Measurements from ENCODE around the gene CIC.

DNA sequence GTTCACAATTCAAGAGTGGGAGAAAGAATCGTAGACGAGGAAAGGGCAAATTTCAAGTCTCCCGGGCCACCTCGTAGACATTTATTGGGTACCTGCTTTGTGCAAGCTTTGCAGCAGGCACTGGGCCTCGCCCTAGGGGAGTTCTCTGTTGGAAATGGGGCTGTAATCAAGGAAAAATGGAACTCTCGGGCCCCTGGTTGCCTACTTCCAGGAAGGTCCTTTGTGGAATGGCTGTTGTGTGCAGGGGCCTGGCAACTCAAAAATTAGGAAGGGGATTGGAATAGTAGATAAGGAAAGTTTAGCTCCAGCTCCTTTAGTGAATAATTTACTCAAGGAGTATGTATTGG is 48.3 kb upstream of the CIC start:
- TF ChIP-seq, protein P1, sequence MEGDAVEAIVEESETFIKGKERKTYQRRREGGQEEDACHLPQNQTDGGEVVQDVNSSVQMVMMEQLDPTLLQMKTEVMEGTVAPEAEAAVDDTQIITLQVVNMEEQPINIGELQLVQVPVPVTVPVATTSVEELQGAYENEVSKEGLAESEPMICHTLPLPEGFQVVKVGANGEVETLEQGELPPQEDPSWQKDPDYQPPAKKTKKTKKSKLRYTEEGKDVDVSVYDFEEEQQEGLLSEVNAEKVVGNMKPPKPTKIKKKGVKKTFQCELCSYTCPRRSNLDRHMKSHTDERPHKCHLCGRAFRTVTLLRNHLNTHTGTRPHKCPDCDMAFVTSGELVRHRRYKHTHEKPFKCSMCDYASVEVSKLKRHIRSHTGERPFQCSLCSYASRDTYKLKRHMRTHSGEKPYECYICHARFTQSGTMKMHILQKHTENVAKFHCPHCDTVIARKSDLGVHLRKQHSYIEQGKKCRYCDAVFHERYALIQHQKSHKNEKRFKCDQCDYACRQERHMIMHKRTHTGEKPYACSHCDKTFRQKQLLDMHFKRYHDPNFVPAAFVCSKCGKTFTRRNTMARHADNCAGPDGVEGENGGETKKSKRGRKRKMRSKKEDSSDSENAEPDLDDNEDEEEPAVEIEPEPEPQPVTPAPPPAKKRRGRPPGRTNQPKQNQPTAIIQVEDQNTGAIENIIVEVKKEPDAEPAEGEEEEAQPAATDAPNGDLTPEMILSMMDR (IDR thresholded peaks at IDR 0.05; ENCODE audit: low read length), result no peak
- TF ChIP-seq EZH2 (optimal IDR thresholded peaks at IDR 0.05; ENCODE audit: low read depth, low read length), result no peak
- TF ChIP-seq EZH2phosphoT487 (IDR thresholded peaks at IDR 0.05; ENCODE audit: low read length), result no peak
